ENCODE measurements around the gene OARD1. TPM values are rescaled to one million over a fixed set of nuclear protein-coding genes. Genes with fewer than 3 reads are reported as not detected.

OARD1 gene
- total RNA-seq, 2 experiments from 2014 or later = 31.7 to 32.4 TPM

GRCh38 chr6:41051873-41052272 lies 20.3 kb downstream of the OARD1 start:
- Mint-ChIP-seq H3K4me1 (peaks cover 11% of the 10 kb centered on the region), H3K36me3 (peaks cover 6% of the 10 kb centered on the region), H3K27me3 (no peaks in the 10 kb centered on the region), H3K4me3 (no peak overlapping the region), H3K9me3 (ENCODE audit: low read depth) (no peaks in the 10 kb centered on the region), H3K27ac (peak overlapping the region; percentile 61)
- CTCF ChIA-PET = interaction anchor here (1.3 to 1.9 kb wide), 4 partner anchors 10 to 24 kb away, joined by 3 to 7 read pairs (median 4); partner anchors contain the start of genes TSPO2 and UNC5CL
- DNase-seq (peak; percentile 22), ATAC-seq (peak; percentile 80)

DNA sequence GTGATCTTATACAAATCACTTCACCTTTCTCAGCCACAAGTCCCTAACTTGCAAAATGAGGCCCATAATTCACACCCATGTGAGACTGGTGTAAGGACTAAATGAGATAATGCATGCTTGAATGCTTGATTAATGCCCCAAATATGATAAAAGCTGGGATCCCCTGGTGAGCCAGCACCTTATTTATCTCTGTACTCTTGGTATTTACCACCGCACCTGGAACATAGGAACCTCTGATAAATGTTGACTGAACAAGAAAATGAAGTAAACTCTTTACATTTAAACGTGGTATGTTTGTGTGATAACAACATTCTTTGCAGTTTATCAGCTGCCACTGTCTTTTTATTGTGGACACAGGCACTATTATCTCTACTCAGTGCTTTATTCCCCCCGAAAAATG lies 21.6 kb downstream of the OARD1 start:
- Mint-ChIP-seq H3K4me1 (peaks cover 11% of the 10 kb centered on the region), H3K27me3 (no peaks in the 10 kb centered on the region), H3K4me3 (no peak overlapping the region), H3K9me3 (ENCODE audit: low read depth) (no peaks in the 10 kb centered on the region), H3K36me3 (peaks cover 6% of the 10 kb centered on the region), H3K27ac (no peak overlapping the region)
- no peak for ATAC-seq
- no peak for DNase-seq
- CTCF ChIA-PET = interaction anchor here (2.1 kb wide), 1 partner anchor 19 kb away, joined by 4 read pairs; no protein-coding TSS in a partner anchor

DNA sequence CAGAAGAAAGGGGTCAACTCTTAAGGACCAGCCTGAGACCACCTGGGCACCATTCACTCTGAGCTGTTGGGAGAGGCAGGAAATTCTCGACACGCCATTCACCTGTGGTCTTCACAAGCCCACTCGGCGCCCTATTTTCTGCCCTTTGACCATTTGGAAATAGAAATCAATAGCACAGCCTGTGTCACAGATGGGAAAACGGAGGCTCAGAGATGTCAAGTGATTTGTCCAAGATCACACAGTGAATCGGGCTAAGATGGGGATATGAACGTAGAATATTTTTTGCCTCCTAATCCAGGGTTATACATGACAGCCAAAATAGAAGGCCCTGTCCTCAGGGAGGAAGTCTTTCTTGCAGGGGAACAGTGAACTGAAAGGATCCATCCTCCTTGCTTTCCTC lies 22.2 kb downstream of the OARD1 start:
- no peak overlapping the region for H3K27ac Mint-ChIP-seq
- DNase-seq = peak; percentile 26
- no peak for ATAC-seq
- peaks cover 6% of the 10 kb centered on the region for H3K36me3 Mint-ChIP-seq
- H3K4me3 Mint-ChIP-seq = no peak overlapping the region
- H3K27me3 Mint-ChIP-seq = no peaks in the 10 kb centered on the region
- H3K4me1 Mint-ChIP-seq = peaks cover 11% of the 10 kb centered on the region
- CTCF ChIA-PET = interaction anchor here (0.8 to 2.1 kb wide), 3 partner anchors 10 to 133 kb away, joined by 4 to 7 read pairs (median 4); no protein-coding TSS in a partner anchor
- H3K9me3 Mint-ChIP-seq (ENCODE audit: low read depth) = no peaks in the 10 kb centered on the region

DNA sequence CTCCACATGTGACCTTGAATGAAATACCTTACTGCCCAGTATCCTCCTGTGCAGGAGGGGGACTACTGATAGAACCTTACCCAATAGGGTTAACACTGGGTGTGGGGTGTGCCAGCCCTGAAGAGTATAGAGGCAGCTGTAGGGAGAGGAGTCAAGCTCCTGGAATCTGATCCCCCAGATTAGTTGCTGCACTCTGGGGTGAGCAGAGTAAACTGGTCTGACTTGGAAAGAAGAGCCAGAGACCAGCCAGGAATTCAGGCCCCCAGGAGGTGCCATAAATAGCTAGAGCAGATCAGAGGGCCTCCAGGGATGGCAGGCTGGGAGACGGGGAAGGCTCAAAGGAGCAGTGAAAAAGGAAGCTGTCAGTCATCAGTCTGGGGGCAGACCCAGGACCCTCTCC lies 22.6 kb downstream of the OARD1 start:
- ATAC-seq = no peak
- peaks cover 11% of the 10 kb centered on the region for H3K4me1 Mint-ChIP-seq
- peaks cover 6% of the 10 kb centered on the region for H3K36me3 Mint-ChIP-seq
- H3K27ac Mint-ChIP-seq = no peak overlapping the region
- no peak overlapping the region for H3K4me3 Mint-ChIP-seq
- CTCF ChIA-PET = interaction anchor here (0.8 to 2.1 kb wide), 4 partner anchors 10 to 133 kb away, joined by 4 to 7 read pairs (median 6); no protein-coding TSS in a partner anchor
- no peaks in the 10 kb centered on the region for H3K27me3 Mint-ChIP-seq
- H3K9me3 Mint-ChIP-seq (ENCODE audit: low read depth) = no peaks in the 10 kb centered on the region
- DNase-seq = no peak

- H3K36me3 Mint-ChIP-seq = peaks cover 6% of the 10 kb centered on the region
- ATAC-seq = no peak
- H3K4me3 Mint-ChIP-seq = no peak overlapping the region
- H3K27ac Mint-ChIP-seq = no peak overlapping the region
- DNase-seq = no peak
- H3K27me3 Mint-ChIP-seq = no peaks in the 10 kb centered on the region
- H3K4me1 Mint-ChIP-seq = peaks cover 11% of the 10 kb centered on the region
- CTCF ChIA-PET = interaction anchor here (1.6 to 1.7 kb wide), 3 partner anchors 10 to 135 kb away, joined by 6 to 7 read pairs (median 7); no protein-coding TSS in a partner anchor
- no peaks in the 10 kb centered on the region for H3K9me3 Mint-ChIP-seq (ENCODE audit: low read depth)
These were observed 24.1 kb downstream of the OARD1 start for GRCh38 chr6:41047745-41048732.

DNA sequence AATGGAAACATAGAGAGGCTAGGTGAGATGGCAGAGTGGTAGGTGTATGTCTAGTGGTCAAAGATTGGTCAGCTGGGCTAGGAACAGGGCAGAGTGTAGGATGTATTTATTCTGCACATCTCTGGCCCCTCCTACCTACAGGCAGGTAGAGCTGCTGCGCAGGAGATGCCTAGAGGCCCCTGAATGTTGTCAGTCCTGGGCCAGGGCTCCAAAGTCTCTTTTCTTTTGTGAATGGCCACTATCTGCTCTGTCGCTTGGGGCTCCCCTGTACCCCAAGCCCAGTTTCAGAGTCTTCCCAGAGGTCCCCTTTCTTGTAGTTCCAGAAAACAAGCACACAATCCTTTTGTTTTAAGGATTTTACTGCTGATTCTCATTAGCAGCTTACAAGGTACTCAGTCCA lies 24.9 kb downstream of the OARD1 start:
- Mint-ChIP-seq H3K27ac (no peak overlapping the region), H3K27me3 (no peaks in the 10 kb centered on the region), H3K36me3 (peaks cover 6% of the 10 kb centered on the region), H3K9me3 (ENCODE audit: low read depth) (no peaks in the 10 kb centered on the region), H3K4me1 (peaks cover 7% of the 10 kb centered on the region), H3K4me3 (no peak overlapping the region)
- DNase-seq (no peak), ATAC-seq (no peak)
- CTCF ChIA-PET = interaction anchor here (1.7 kb wide), 1 partner anchor 10 kb away, joined by 6 read pairs; no protein-coding TSS in a partner anchor

DNA sequence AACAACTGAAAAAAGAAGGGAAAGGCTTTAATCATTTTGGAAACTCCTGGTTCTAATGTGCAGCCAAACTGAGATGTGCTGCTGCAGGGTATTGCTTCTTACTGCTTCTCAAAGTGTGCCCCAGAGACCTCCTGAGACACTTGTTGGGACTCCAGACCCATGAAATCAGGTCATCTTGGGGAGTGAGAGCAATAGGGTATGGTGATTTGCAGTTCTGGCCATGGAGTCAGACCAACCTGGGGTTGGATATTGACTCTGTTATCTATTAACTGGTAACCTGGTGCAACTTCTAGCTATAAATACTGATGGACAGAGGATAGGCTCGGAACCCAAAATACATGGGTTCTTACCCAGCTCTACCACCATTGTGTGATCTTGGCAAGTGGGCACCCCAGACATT lies 26.1 kb downstream of the OARD1 start:
- ATAC-seq (no peak), DNase-seq (no peak)
- no peaks in the 10 kb centered on the region for H3K27me3 Mint-ChIP-seq
- H3K36me3 Mint-ChIP-seq = no peaks in the 10 kb centered on the region
- H3K9me3 Mint-ChIP-seq (ENCODE audit: low read depth) = no peaks in the 10 kb centered on the region
- no peak overlapping the region for H3K27ac Mint-ChIP-seq
- CTCF ChIA-PET = interaction anchor here (1.3 to 1.7 kb wide), 2 partner anchors 9 to 10 kb away, joined by 6 read pairs; no protein-coding TSS in a partner anchor
- H3K4me1 Mint-ChIP-seq = no peaks in the 10 kb centered on the region
- H3K4me3 Mint-ChIP-seq = no peak overlapping the region

DNA sequence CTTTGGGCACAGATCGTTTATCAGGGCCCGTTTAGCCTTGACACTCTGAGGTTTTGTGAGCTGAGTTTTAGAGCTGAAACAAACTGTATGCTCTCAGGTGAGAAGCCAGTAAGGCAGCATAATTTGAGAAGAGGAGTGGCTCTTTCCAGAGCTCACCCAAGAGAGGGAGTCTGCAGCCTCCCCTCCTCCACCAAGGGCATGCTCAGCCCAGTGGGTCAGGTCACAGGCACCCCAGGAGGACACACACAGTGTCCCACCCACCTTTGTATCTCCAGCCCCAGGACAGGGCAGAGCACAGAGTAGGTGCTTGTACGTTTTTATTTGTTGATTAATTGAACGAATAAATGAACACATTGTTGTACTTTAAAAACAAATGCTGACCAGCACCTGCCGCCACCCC lies 26.5 kb downstream of the OARD1 start:
- no peak for DNase-seq
- ATAC-seq = no peak
- Mint-ChIP-seq H3K27ac (no peak overlapping the region), H3K36me3 (no peaks in the 10 kb centered on the region), H3K27me3 (no peaks in the 10 kb centered on the region), H3K4me3 (no peak overlapping the region), H3K9me3 (ENCODE audit: low read depth) (no peaks in the 10 kb centered on the region), H3K4me1 (peaks cover 3% of the 10 kb centered on the region)
- CTCF ChIA-PET = interaction anchor here (0.9 to 1.3 kb wide), 4 partner anchors 10 to 18 kb away, joined by 3 to 6 read pairs (median 4); no protein-coding TSS in a partner anchor

DNA sequence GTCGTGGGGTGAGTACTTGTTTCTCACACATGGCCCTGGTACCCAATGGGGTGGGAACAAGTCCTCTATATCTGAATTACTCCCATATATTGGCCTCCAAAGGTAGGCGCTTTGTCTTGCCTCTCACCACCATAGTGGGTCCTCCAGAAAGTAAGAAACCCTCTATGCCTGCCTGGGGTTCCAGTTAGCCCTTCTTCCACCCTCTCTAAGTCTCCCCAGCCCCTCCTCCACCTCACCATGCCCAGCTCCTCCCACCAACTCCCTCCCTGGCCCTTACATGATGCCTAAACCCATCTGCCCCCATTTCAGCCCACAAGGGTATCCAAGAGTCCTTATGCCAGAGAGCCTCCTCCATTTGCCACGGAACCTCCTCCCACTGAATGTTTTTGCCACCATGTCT lies 29.0 kb downstream of the OARD1 start:
- Mint-ChIP-seq H3K27me3 (no peaks in the 10 kb centered on the region), H3K4me1 (peaks cover 6% of the 10 kb centered on the region), H3K4me3 (no peak overlapping the region), H3K9me3 (ENCODE audit: low read depth) (no peaks in the 10 kb centered on the region), H3K27ac (no peak overlapping the region), H3K36me3 (no peaks in the 10 kb centered on the region)
- DNase-seq = no peak
- CTCF ChIA-PET = interaction anchor here (2.6 kb wide), 1 partner anchor 15 kb away, joined by 8 read pairs; no protein-coding TSS in a partner anchor
- no peak for ATAC-seq

GRCh38 chr6:41042226-41043055 lies 29.7 kb downstream of the OARD1 start, which contains the start of gene TSPO2:
Gene TSPO2 (plus strand): TSS chr6:41042467. CDS start chr6:41042986, 519 bp downstream.
- H3K27ac Mint-ChIP-seq = no peak within 1 kb of the TSS

DNA sequence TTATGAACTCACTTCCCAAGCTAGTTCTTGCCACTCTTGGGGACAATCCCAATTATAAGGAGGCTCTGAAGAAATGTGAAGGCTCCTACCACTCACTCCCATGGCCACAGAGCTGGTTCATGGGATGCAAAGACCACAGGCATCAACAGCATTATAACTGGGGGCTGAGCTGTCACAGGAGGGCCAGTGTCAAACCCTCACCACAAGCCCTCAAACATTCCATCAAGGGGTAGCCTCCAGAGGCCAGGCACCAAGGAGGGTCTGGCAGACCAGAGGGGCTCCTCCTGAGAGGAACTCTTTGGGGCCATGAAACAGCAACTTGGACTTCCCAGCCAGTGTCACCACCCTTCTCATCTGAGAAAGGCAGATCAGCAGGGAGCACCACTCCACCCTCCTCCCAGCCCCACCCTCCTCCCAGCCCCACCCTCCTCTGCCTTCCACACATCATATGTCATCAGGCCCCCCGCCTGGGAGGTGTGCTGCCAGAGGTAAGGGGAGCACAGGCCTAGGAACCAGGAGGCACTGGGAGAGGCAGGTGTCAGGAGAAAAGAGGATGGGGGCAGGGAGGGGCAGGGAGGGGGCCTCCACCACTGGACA lies 31.1 kb downstream of the OARD1 start:
- Mint-ChIP-seq H3K36me3 (no peaks in the 10 kb centered on the region), H3K4me3 (no peak overlapping the region), H3K27ac (no peak overlapping the region), H3K9me3 (ENCODE audit: low read depth) (no peaks in the 10 kb centered on the region), H3K4me1 (peaks cover 6% of the 10 kb centered on the region), H3K27me3 (no peaks in the 10 kb centered on the region)
- CTCF ChIA-PET = interaction anchor here (1.1 to 6.1 kb wide), 4 partner anchors 13 to 27 kb away, joined by 3 to 82 read pairs (median 7); no protein-coding TSS in a partner anchor
- DNase-seq (no peak), ATAC-seq (no peak)

More at GRCh38 chr6:41042226-41043055, 29.7 kb downstream of the OARD1 start, which contains the start of gene TSPO2:
- H3K4me1 Mint-ChIP-seq = peaks cover 6% of the 10 kb centered on the region
- ATAC-seq = no peak
- CTCF ChIA-PET = interaction anchor here (1.1 to 2.6 kb wide), 4 partner anchors 10 to 20 kb away, joined by 3 to 8 read pairs (median 4); no protein-coding TSS in a partner anchor
- no peak for DNase-seq
- no peak within 1 kb of the TSS for H3K4me3 Mint-ChIP-seq
- no peaks in the 10 kb centered on the region for H3K9me3 Mint-ChIP-seq (ENCODE audit: low read depth)
- no peaks in the 10 kb centered on the region for H3K36me3 Mint-ChIP-seq
- H3K27me3 Mint-ChIP-seq = no peaks in the 10 kb centered on the region

DNA sequence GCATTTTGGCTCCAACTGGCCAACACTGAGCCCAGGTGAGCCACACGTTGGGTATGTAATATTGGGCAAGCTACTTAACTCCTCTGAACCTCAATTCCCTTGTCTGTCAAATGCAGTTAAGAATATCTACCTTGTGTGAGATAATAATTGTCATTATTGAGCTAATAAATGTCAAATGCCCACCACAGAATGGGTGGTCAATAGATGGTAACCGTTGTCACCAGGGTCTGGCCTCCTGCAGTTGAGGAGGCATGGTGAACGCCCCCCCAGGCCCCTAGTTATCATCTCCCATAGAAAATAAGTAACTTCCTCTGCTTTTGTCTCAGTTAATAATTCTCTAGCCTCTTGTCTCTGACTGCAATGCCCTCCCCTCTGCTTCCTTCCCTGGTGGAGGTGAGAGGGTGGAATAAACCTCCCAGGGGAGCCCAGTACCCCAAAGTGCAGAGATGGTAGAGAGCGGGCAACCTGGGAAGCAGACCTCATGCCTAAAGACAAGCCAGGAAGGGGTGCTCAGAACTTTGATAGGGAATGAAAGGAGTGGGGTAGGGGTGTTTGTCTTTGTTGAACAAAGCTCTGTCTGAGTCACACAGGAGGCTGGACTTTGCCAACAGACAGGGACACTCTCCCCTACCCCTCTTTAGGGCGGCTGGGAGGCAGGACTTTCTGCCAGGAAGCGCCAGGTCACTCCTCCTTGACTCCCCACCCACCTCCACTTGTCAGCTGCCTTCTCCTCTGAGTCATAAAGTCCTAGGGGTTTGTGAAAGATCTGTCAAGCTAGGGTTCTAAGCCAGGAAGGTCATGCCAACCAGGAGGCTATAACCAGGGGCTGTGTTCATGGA lies 31.8 kb downstream of the OARD1 start:
- Mint-ChIP-seq H3K4me3 (no peak overlapping the region), H3K36me3 (no peaks in the 10 kb centered on the region), H3K27me3 (no peaks in the 10 kb centered on the region), H3K27ac (no peak overlapping the region), H3K4me1 (peaks cover 6% of the 10 kb centered on the region), H3K9me3 (ENCODE audit: low read depth) (no peaks in the 10 kb centered on the region)
- CTCF ChIA-PET = interaction anchor here (0.7 to 6.1 kb wide), 9 partner anchors 10 to 186 kb away, joined by 3 to 82 read pairs (median 5); no protein-coding TSS in a partner anchor
- DNase-seq = no peak
- no peak for ATAC-seq
